Endodermal cell (in vitro differentiated cells): Measurements from ENCODE around the gene TOPAZ1. TPM values are rescaled to one million over a fixed set of nuclear protein-coding genes. Genes with fewer than 3 reads are reported as not detected.

Experiments used
- DNase-seq: peaks from one replicate; pipeline ENCODE4 v3.0.0-alpha.2; 2017
- H3K27ac ChIP-seq: 2 replicates; pipeline ENCODE4 v1.5.1; 2013; ENCODE audit warnings: mild to moderate bottlenecking, low read depth, low read length, moderate library complexity
- H3K27me3 ChIP-seq: 2 replicates; pipeline ENCODE4 v1.6.1; 2013; ENCODE audit warnings: mild to moderate bottlenecking, low read length, moderate library complexity; ENCODE audit not compliant: insufficient read depth, control insufficient read depth, poor library complexity, severe bottlenecking
- H3K36me3 ChIP-seq: 2 replicates; pipeline ENCODE4 v1.7.0; 2013; ENCODE audit warnings: mild to moderate bottlenecking, low read length, moderate library complexity; ENCODE audit not compliant: control insufficient read depth, insufficient read depth
- H3K4me1 ChIP-seq: one replicate; pipeline ENCODE4 v1.7.0; 2013; ENCODE audit warnings: low read length; ENCODE audit not compliant: control insufficient read depth, insufficient read depth
- H3K4me3 ChIP-seq: 2 replicates; pipeline ENCODE4 v1.5.1; 2013; ENCODE audit warnings: mild to moderate bottlenecking, low read length, moderate library complexity
- H3K9ac ChIP-seq: 2 replicates; pipeline ENCODE4 v1.6.1; 2013; ENCODE audit warnings: mild to moderate bottlenecking, low read length, moderate library complexity; ENCODE audit not compliant: poor library complexity, severe bottlenecking; ENCODE audit errors: extremely low read depth
- H3K9me3 ChIP-seq: 2 replicates; pipeline ENCODE4 v1.6.1; 2013; ENCODE audit warnings: mild to moderate bottlenecking, low read length, moderate library complexity; ENCODE audit not compliant: control insufficient read depth
- H3K27ac Mint-ChIP-seq: 2 replicates; pipeline ENCODE4 v1.8.0; 2020; ENCODE audit warnings: mixed read lengths
- H3K27me3 Mint-ChIP-seq: 2 replicates; pipeline ENCODE4 v1.8.0; 2021; ENCODE audit warnings: mild to moderate bottlenecking, mixed read lengths; ENCODE audit not compliant: insufficient read depth
- H3K36me3 Mint-ChIP-seq: 2 replicates; pipeline ENCODE4 v1.8.0; 2020; ENCODE audit warnings: low read depth, mixed read lengths
- H3K4me1 Mint-ChIP-seq: 2 replicates; pipeline ENCODE4 v1.8.0; 2020; ENCODE audit warnings: mixed read lengths
- H3K4me3 Mint-ChIP-seq: 2 replicates; pipeline ENCODE4 v1.8.0; 2020; ENCODE audit warnings: mild to moderate bottlenecking, moderate library complexity, mixed read lengths
- H3K9me3 Mint-ChIP-seq: 2 replicates; pipeline ENCODE4 v1.8.0; 2020; ENCODE audit warnings: mild to moderate bottlenecking, mixed read lengths
- WGBS, 2 experiments: methylation state at CpG; one replicate each; pipeline versions ENCODE4 v1.1.5 to v1.1.7; 2013; ENCODE audit warnings: missing lambda C conversion rate in 2 of 2, mixed read lengths in 1 of 2; ENCODE audit not compliant: insufficient coverage in 1 of 2, insufficient read length in 1 of 2; 5-methylcytosine and 5-hydroxymethylcytosine counted together
- total RNA-seq, 2 donors: library from RNA; stranded (reverse); fragmentation: NEBNext Ultra II Directional in 1 of 2; extraction: Animal tissue kit (Norgen Biotek cat#: 25700) in 1 of 2; gene quantifications; 2 replicates in 1 of 2; 3 replicates in 1 of 2; pipeline ENCODE4 v1.2.1, GENCODE V29; 2021
- TF ChIP-seq, protein P1 (sequence below): fragments of 200-600 bp; sonication (generic); conservative IDR thresholded peaks from 2 replicates; pipeline ENCODE4 v1.5.0; 2021; ENCODE audit warnings: antibody characterized with exemption, mild to moderate bottlenecking

TOPAZ1 gene
- total RNA-seq, 2 donors from 2014 or later = not detected

DNA sequence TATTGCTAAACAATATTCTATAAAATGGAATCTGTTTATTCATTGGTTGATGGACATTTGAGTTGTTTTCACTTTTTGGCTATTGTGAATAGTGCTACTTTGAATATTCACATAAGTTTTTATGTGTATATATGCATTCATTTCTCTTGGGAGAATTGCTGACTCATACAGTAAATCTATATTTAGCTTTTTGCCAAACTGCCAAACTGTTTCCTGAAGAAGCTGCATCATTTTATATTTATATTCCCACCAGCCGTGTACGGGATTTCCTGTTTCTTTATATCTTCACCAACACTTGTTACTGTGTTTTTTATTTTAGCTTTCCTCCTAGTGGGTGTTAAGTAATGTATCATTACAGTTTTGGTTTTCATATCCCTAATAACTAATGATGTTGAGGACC is 84.3 kb downstream of the TOPAZ1 start:
- no peak overlapping the region for H3K9ac ChIP-seq
- TF ChIP-seq, protein P1, sequence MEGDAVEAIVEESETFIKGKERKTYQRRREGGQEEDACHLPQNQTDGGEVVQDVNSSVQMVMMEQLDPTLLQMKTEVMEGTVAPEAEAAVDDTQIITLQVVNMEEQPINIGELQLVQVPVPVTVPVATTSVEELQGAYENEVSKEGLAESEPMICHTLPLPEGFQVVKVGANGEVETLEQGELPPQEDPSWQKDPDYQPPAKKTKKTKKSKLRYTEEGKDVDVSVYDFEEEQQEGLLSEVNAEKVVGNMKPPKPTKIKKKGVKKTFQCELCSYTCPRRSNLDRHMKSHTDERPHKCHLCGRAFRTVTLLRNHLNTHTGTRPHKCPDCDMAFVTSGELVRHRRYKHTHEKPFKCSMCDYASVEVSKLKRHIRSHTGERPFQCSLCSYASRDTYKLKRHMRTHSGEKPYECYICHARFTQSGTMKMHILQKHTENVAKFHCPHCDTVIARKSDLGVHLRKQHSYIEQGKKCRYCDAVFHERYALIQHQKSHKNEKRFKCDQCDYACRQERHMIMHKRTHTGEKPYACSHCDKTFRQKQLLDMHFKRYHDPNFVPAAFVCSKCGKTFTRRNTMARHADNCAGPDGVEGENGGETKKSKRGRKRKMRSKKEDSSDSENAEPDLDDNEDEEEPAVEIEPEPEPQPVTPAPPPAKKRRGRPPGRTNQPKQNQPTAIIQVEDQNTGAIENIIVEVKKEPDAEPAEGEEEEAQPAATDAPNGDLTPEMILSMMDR = no peak
- no peaks in the 10 kb centered on the region for H3K27me3 ChIP-seq
- no peak for DNase-seq
- no peaks in the 10 kb centered on the region for H3K4me1 ChIP-seq
- no peak overlapping the region for H3K27ac Mint-ChIP-seq
- no peaks in the 10 kb centered on the region for H3K36me3 Mint-ChIP-seq
- H3K27me3 Mint-ChIP-seq = peaks cover 6% of the 10 kb centered on the region
- H3K9me3 Mint-ChIP-seq = no peaks in the 10 kb centered on the region
- no peaks in the 10 kb centered on the region for H3K9me3 ChIP-seq
- no peak overlapping the region for H3K27ac ChIP-seq
- peaks cover 12% of the 10 kb centered on the region for H3K4me1 Mint-ChIP-seq
- H3K36me3 ChIP-seq = no peaks in the 10 kb centered on the region
- 85% methylated on average over 2 of the region's 2 CpGs; no CpG with 5 or more reads in 1 of the 2 experiments for WGBS, 2 experiments
- no peak overlapping the region for H3K4me3 ChIP-seq
- no peak overlapping the region for H3K4me3 Mint-ChIP-seq

DNA sequence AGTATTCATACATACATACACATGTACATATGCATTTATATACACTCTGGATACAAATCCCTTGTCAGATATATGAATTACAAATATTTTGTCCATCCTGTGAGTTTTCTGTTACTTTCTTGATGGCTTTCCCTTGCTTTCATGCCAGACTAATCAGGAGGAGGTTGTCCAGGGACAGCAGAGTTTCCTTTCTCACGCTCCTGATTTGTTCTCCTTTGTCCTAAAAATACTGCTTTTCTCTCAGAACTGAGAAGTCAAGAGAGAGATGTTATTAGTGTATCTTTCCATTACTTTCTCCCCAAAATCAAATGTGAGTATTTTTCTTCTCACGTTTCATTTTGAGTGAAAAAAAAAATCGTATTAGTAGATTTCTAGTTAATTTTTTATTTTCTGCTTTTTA is 84.8 kb downstream of the TOPAZ1 start:
- H3K4me1 ChIP-seq = no peaks in the 10 kb centered on the region
- Mint-ChIP-seq H3K27me3 (peaks cover 6% of the 10 kb centered on the region), H3K36me3 (no peaks in the 10 kb centered on the region), H3K9me3 (no peaks in the 10 kb centered on the region), H3K4me1 (peaks cover 7% of the 10 kb centered on the region), H3K27ac (no peak overlapping the region), H3K4me3 (no peak overlapping the region)
- TF ChIP-seq, protein P1 = no peak
- 55% methylated on average over 1 of the region's 3 CpGs; no CpG with 5 or more reads in 1 of the 2 experiments for WGBS, 2 experiments
- no peak overlapping the region for H3K27ac ChIP-seq
- no peak overlapping the region for H3K4me3 ChIP-seq
- no peak for DNase-seq
- no peaks in the 10 kb centered on the region for H3K27me3 ChIP-seq
- H3K9me3 ChIP-seq = no peaks in the 10 kb centered on the region
- no peak overlapping the region for H3K9ac ChIP-seq
- H3K36me3 ChIP-seq = no peaks in the 10 kb centered on the region

DNA sequence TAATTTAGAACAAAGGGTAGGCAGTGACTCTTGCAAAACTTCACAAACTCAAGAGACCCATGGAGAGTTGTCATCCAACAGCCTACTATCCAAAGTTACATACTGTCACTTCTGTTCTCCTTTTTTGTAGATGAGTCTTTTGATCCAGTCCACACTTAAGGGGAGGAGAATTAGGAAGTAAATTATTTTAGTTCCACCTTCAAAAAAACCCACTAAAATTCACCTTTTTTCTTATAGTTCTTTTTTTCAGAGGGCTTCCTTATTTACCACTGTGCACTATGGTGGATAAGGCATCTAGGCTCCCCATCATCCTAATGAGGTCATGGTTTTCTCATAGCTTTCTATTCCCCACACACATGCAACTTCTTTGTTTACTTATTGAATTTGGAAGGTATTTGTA is 88.3 kb downstream of the TOPAZ1 start:
- no peaks in the 10 kb centered on the region for H3K4me1 ChIP-seq
- Mint-ChIP-seq H3K4me3 (no peak overlapping the region), H3K36me3 (no peaks in the 10 kb centered on the region), H3K9me3 (no peaks in the 10 kb centered on the region), H3K27me3 (peaks cover 14% of the 10 kb centered on the region), H3K4me1 (no peaks in the 10 kb centered on the region), H3K27ac (no peak overlapping the region)
- H3K9me3 ChIP-seq = no peaks in the 10 kb centered on the region
- no peak overlapping the region for H3K9ac ChIP-seq
- TF ChIP-seq, protein P1 = no peak
- no peak for DNase-seq
- H3K36me3 ChIP-seq = no peaks in the 10 kb centered on the region
- no peaks in the 10 kb centered on the region for H3K27me3 ChIP-seq
- H3K4me3 ChIP-seq = no peak overlapping the region
- H3K27ac ChIP-seq = no peak overlapping the region
